ENCODE measurements around the gene EZH2.

- no peak for TF ChIP-seq GATA3 (IDR thresholded peaks at IDR 0.05; ENCODE audit: low read depth, low read length)
- no peak for TF ChIP-seq GATA2 (IDR thresholded peaks at IDR 0.05; ENCODE audit: low read depth, low read length)
These were observed 58.8 kb downstream of the EZH2 start for GRCh38 chr7:148825338-148825737.

Data from SH-SY5Y (cell line).